Measurements from ENCODE around the gene CCDC136.

The CCDC136 gene

DNA sequence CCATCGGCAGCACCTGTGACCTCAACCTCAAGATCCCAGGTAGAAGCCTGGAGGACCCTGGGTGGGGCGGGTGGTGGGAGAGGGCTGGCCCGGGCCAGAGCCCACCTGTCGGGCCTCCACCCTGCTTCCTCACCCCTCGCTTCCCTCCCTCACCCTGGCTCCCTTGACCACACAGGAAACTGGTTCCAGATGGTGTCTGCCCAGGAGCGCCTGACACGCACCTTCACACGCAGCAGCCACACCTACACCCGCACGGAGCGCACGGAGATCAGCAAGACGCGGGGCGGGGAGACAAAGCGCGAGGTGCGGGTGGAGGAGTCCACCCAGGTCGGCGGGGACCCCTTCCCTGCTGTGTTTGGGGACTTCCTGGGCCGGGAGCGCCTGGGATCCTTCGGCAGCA, 62.0 kb downstream of the CCDC136 start:
- TF ChIP-seq CREB1 (IDR thresholded peaks at IDR 0.05; ENCODE audit: low read depth) (no peak), TCF12 (IDR thresholded peaks at IDR 0.05; ENCODE audit: low read depth) (no peak), TAF1 (IDR thresholded peaks at IDR 0.05; ENCODE audit: low read depth) (no peak), ZBTB7A (IDR thresholded peaks at IDR 0.05; ENCODE audit: low read depth) (no peak), EP300 (IDR thresholded peaks at IDR 0.05; ENCODE audit: borderline replicate concordance) (no peak), RAD21 (IDR thresholded peaks at IDR 0.05; ENCODE audit: low read depth) (no peak), TEAD4 (IDR thresholded peaks at IDR 0.05) (no peak), EGR1 (IDR thresholded peaks at IDR 0.05) (no peak), CEBPB (IDR thresholded peaks at IDR 0.05) (no peak), FOXM1 (IDR thresholded peaks at IDR 0.05; ENCODE audit: borderline replicate concordance, low read depth) (no peak), YY1 (IDR thresholded peaks at IDR 0.05; ENCODE audit: low read depth) (no peak), NFIC (IDR thresholded peaks at IDR 0.05) (no peak)
- TF ChIP-seq, protein P1, sequence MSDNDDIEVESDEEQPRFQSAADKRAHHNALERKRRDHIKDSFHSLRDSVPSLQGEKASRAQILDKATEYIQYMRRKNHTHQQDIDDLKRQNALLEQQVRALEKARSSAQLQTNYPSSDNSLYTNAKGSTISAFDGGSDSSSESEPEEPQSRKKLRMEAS (IDR thresholded peaks at IDR 0.05), result no peak
- TF ChIP-seq, protein P2, sequence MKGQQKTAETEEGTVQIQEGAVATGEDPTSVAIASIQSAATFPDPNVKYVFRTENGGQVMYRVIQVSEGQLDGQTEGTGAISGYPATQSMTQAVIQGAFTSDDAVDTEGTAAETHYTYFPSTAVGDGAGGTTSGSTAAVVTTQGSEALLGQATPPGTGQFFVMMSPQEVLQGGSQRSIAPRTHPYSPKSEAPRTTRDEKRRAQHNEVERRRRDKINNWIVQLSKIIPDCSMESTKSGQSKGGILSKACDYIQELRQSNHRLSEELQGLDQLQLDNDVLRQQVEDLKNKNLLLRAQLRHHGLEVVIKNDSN (IDR thresholded peaks at IDR 0.05), result no peak
- TF ChIP-seq, protein P3, sequence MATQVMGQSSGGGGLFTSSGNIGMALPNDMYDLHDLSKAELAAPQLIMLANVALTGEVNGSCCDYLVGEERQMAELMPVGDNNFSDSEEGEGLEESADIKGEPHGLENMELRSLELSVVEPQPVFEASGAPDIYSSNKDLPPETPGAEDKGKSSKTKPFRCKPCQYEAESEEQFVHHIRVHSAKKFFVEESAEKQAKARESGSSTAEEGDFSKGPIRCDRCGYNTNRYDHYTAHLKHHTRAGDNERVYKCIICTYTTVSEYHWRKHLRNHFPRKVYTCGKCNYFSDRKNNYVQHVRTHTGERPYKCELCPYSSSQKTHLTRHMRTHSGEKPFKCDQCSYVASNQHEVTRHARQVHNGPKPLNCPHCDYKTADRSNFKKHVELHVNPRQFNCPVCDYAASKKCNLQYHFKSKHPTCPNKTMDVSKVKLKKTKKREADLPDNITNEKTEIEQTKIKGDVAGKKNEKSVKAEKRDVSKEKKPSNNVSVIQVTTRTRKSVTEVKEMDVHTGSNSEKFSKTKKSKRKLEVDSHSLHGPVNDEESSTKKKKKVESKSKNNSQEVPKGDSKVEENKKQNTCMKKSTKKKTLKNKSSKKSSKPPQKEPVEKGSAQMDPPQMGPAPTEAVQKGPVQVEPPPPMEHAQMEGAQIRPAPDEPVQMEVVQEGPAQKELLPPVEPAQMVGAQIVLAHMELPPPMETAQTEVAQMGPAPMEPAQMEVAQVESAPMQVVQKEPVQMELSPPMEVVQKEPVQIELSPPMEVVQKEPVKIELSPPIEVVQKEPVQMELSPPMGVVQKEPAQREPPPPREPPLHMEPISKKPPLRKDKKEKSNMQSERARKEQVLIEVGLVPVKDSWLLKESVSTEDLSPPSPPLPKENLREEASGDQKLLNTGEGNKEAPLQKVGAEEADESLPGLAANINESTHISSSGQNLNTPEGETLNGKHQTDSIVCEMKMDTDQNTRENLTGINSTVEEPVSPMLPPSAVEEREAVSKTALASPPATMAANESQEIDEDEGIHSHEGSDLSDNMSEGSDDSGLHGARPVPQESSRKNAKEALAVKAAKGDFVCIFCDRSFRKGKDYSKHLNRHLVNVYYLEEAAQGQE (IDR thresholded peaks at IDR 0.05; ENCODE audit: low read depth), result no peak

DNA sequence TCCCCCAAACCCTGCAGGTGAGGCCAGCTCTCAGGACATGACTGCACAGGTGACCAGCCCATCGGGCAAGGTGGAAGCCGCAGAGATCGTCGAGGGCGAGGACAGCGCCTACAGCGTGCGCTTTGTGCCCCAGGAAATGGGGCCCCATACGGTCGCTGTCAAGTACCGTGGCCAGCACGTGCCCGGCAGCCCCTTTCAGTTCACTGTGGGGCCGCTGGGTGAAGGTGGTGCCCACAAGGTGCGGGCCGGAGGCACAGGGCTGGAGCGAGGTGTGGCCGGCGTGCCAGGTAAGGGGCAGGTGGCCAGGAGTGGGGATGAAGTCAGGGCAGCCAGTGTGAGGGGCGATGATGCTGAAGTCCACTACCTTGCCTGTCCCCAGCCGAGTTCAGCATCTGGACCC, 62.6 kb downstream of the CCDC136 start:
- TF ChIP-seq FOXM1 (IDR thresholded peaks at IDR 0.05; ENCODE audit: borderline replicate concordance, low read depth) (no peak), TAF1 (IDR thresholded peaks at IDR 0.05; ENCODE audit: low read depth) (no peak), ZBTB7A (IDR thresholded peaks at IDR 0.05; ENCODE audit: low read depth) (no peak), NFIC (IDR thresholded peaks at IDR 0.05) (no peak), CREB1 (IDR thresholded peaks at IDR 0.05; ENCODE audit: low read depth) (no peak), RAD21 (IDR thresholded peaks at IDR 0.05; ENCODE audit: low read depth) (no peak), EP300 (IDR thresholded peaks at IDR 0.05; ENCODE audit: borderline replicate concordance) (no peak), TCF12 (IDR thresholded peaks at IDR 0.05; ENCODE audit: low read depth) (no peak), TEAD4 (IDR thresholded peaks at IDR 0.05) (no peak), YY1 (IDR thresholded peaks at IDR 0.05; ENCODE audit: low read depth) (no peak), EGR1 (IDR thresholded peaks at IDR 0.05) (no peak), CEBPB (IDR thresholded peaks at IDR 0.05) (no peak)
- TF ChIP-seq, protein P3 (IDR thresholded peaks at IDR 0.05; ENCODE audit: low read depth), result no peak
- TF ChIP-seq, protein P1 (IDR thresholded peaks at IDR 0.05), result no peak
- TF ChIP-seq, protein P2 (IDR thresholded peaks at IDR 0.05), result no peak

DNA sequence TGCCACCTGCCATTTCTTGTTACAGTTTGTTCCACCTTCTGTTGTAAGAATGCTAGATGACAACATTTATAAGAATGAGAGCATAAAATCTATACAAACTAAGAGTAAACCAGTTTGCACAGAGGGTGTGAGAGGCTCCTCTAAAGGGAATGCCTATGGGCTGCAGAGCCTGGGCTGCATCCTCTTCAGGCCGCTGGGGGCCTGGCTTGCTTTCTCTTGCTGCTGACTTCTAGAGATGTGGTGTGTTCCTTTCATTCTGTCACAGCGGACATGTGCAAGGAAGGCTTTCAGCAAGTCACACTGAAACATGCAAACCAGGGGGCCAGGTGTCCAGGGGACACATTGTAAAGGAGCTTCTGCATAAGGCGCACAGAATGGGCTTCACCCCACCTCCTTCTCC, 63.8 kb downstream of the CCDC136 start:
- TF ChIP-seq TEAD4 (IDR thresholded peaks at IDR 0.05) (no peak), CEBPB (IDR thresholded peaks at IDR 0.05) (no peak), NFIC (IDR thresholded peaks at IDR 0.05) (no peak), YY1 (IDR thresholded peaks at IDR 0.05; ENCODE audit: low read depth) (no peak)
- TF ChIP-seq, protein P1 (IDR thresholded peaks at IDR 0.05), result no peak
- TF ChIP-seq, protein P3 (IDR thresholded peaks at IDR 0.05; ENCODE audit: low read depth), result no peak

DNA sequence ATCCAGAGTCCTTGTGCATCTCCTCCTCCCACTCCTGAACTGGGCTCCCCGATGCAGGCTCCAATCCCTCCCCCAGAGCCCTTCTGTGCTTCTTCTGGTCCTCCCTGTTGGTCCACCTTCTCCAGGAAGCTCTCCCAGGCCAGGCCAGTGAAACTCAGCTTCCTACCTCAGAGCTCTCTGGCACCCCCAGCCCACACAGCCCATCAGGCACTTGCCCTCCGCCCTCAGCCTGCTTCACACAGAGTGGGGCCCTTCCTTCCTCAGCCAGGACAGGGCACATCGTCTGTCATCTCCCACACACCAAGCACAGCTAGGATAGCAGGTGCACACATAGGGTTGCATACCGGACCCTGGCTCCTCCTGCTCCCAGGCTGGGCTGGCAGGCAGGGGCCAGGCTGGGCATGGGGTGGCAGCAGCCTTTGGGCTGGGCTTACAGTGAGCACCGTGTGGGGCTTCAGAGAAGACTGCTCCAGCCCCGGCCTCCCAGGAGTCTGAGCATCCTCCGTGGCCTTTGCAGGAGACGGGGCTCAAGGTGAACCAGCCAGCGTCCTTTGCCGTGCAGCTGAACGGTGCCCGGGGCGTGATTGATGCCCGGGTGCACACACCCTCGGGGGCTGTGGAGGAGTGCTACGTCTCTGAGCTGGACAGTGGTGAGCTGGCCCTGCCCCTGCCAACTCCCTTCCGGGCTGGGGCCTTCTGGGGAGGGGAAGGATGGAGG, 64.4 kb downstream of the CCDC136 start:
- TF ChIP-seq YY1 (IDR thresholded peaks at IDR 0.05; ENCODE audit: low read depth), result no peak
- no peak for TF ChIP-seq EGR1 (IDR thresholded peaks at IDR 0.05)
- TF ChIP-seq, protein P1 (IDR thresholded peaks at IDR 0.05), result no peak
- TF ChIP-seq, protein P2 (IDR thresholded peaks at IDR 0.05), result no peak
- no peak for TF ChIP-seq NFIC (IDR thresholded peaks at IDR 0.05)
- no peak for TF ChIP-seq TCF12 (IDR thresholded peaks at IDR 0.05; ENCODE audit: low read depth)
- TF ChIP-seq FOXM1 (IDR thresholded peaks at IDR 0.05; ENCODE audit: borderline replicate concordance, low read depth), result no peak
- no peak for TF ChIP-seq CEBPB (IDR thresholded peaks at IDR 0.05)
